ENCODE data around the gene PTPRCAP.

PTPRCAP gene

GRCh38 chr11:67469508-67469811 is 32.0 kb upstream of the PTPRCAP start:
- Histone ChIP-seq H3K36me3 (no peaks in the 10 kb centered on the region), H3K27ac (peak overlapping the region; percentile 84 to 95)
- intact Hi-C loops (cut with DNase I; ENCODE audit: low total_unique reads) = loop anchor here (2.0 to 5.0 kb wide), 3 partner anchors 37 to 67 kb away; partner anchors contain the start of genes PPP1CA and TBC1D10C

GRCh38 chr11:67468759-67469507 is 31.5 kb upstream of the PTPRCAP start, which contains the start of gene TMEM134:
Gene TMEM134 (minus strand): TSS chr11:67469251. CDS start chr11:67469192, 59 bp downstream.
- intact Hi-C loops (cut with DNase I; ENCODE audit: low total_unique reads) = loop anchor here (2.0 to 5.0 kb wide), 3 partner anchors 38 to 67 kb away; partner anchors contain the start of genes PPP1CA and TBC1D10C
- peak within 1 kb of the TSS; percentile 68 to 81 for H3K4me3 ChIP-seq
- peak within 1 kb of the TSS; percentile 84 to 95 for H3K27ac ChIP-seq
- H3K27me3 ChIP-seq = no peaks in the 10 kb centered on the region
- no peaks in the 10 kb centered on the region for H3K9me3 ChIP-seq
- H3K4me1 ChIP-seq = peaks cover 0 to 49% (median 32%) of the 10 kb centered on the region in 4 donors
- peak; percentile 90 to 95 for DNase-seq
- peak; percentile 36 to 51 for TF ChIP-seq CTCF (IDR thresholded peaks at IDR 0.05)
- no peaks in the 10 kb centered on the region for H3K36me3 ChIP-seq

More at GRCh38 chr11:67469508-67469811, 32.0 kb upstream of the PTPRCAP start:
- Histone ChIP-seq H3K4me3 (peak overlapping the region; percentile 68 to 81), H3K9me3 (no peaks in the 10 kb centered on the region), H3K4me1 (peaks cover 0 to 44% (median 28%) of the 10 kb centered on the region in 4 donors), H3K27me3 (no peaks in the 10 kb centered on the region)
- DNase-seq = no peak
- TF ChIP-seq CTCF (IDR thresholded peaks at IDR 0.05) = no peak

GRCh38 chr11:67468456-67468758 is 30.9 kb upstream of the PTPRCAP start:
- Histone ChIP-seq H3K4me3 (peak overlapping the region; percentile 68 to 81), H3K36me3 (no peaks in the 10 kb centered on the region), H3K27ac (peak overlapping the region; percentile 84 to 95), H3K4me1 (peaks cover 0 to 52% (median 37%) of the 10 kb centered on the region in 4 donors), H3K9me3 (no peaks in the 10 kb centered on the region), H3K27me3 (no peaks in the 10 kb centered on the region)
- DNase-seq = no peak
- no peak for TF ChIP-seq CTCF (IDR thresholded peaks at IDR 0.05)
- intact Hi-C loops (cut with DNase I; ENCODE audit: low total_unique reads) = loop anchor here (2.0 to 5.0 kb wide), 3 partner anchors 38 to 66 kb away; partner anchors contain the start of genes PPP1CA and TBC1D10C

- intact Hi-C loops (cut with DNase I; ENCODE audit: low total_unique reads) = loop anchor here (2.0 to 5.0 kb wide), 3 partner anchors 39 to 66 kb away; partner anchors contain the start of genes PPP1CA and TBC1D10C
- H3K4me3 ChIP-seq = peak overlapping the region; percentile 68 to 81
- no peaks in the 10 kb centered on the region for H3K9me3 ChIP-seq
- no peak for TF ChIP-seq CTCF (IDR thresholded peaks at IDR 0.05)
- peaks cover 0 to 52% (median 38%) of the 10 kb centered on the region in 4 donors for H3K4me1 ChIP-seq
- H3K27me3 ChIP-seq = no peaks in the 10 kb centered on the region
- no peaks in the 10 kb centered on the region for H3K36me3 ChIP-seq
- H3K27ac ChIP-seq = peak overlapping the region; percentile 84 to 95
- peak in 1 of 2 donors; percentile 83 for DNase-seq
Observed at GRCh38 chr11:67468056-67468455, 30.6 kb upstream of the PTPRCAP start.

- no peaks in the 10 kb centered on the region for H3K27me3 ChIP-seq
- no peak overlapping the region for H3K4me3 ChIP-seq
- no peaks in the 10 kb centered on the region for H3K9me3 ChIP-seq
- no peaks in the 10 kb centered on the region for H3K36me3 ChIP-seq
- DNase-seq = peak in 1 of 2 donors; percentile 64
- H3K4me1 ChIP-seq = peaks cover 0 to 52% (median 38%) of the 10 kb centered on the region in 4 donors
- intact Hi-C loops (cut with DNase I; ENCODE audit: low total_unique reads) = loop anchor here (5.0 kb wide), 2 partner anchors 45 to 65 kb away; partner anchors contain the start of genes PPP1CA and TBC1D10C
- peak overlapping the region; percentile 84 to 95 for H3K27ac ChIP-seq
- TF ChIP-seq CTCF (IDR thresholded peaks at IDR 0.05) = no peak
Observed at GRCh38 chr11:67466962-67467771, 29.7 kb upstream of the PTPRCAP start.

Measured in tibial artery (tissue), 4 donors.